Endodermal cell (in vitro differentiated cells): ENCODE data around the gene TIMM44. TPM values are rescaled to one million over a fixed set of nuclear protein-coding genes. Genes with fewer than 3 reads are reported as not detected.

Source experiments
- DNase-seq: peaks from one replicate; pipeline ENCODE4 v3.0.0-alpha.2; 2017
- H3K27ac ChIP-seq: 2 replicates; pipeline ENCODE4 v1.5.1; 2013; ENCODE audit warnings: mild to moderate bottlenecking, low read depth, low read length, moderate library complexity
- H3K27me3 ChIP-seq: 2 replicates; pipeline ENCODE4 v1.6.1; 2013; ENCODE audit warnings: mild to moderate bottlenecking, low read length, moderate library complexity; ENCODE audit not compliant: insufficient read depth, control insufficient read depth, poor library complexity, severe bottlenecking
- H3K36me3 ChIP-seq: 2 replicates; pipeline ENCODE4 v1.7.0; 2013; ENCODE audit warnings: mild to moderate bottlenecking, low read length, moderate library complexity; ENCODE audit not compliant: control insufficient read depth, insufficient read depth
- H3K4me1 ChIP-seq: one replicate; pipeline ENCODE4 v1.7.0; 2013; ENCODE audit warnings: low read length; ENCODE audit not compliant: control insufficient read depth, insufficient read depth
- H3K4me3 ChIP-seq: 2 replicates; pipeline ENCODE4 v1.5.1; 2013; ENCODE audit warnings: mild to moderate bottlenecking, low read length, moderate library complexity
- H3K9ac ChIP-seq: 2 replicates; pipeline ENCODE4 v1.6.1; 2013; ENCODE audit warnings: mild to moderate bottlenecking, low read length, moderate library complexity; ENCODE audit not compliant: poor library complexity, severe bottlenecking; ENCODE audit errors: extremely low read depth
- H3K9me3 ChIP-seq: 2 replicates; pipeline ENCODE4 v1.6.1; 2013; ENCODE audit warnings: mild to moderate bottlenecking, low read length, moderate library complexity; ENCODE audit not compliant: control insufficient read depth
- H3K27ac Mint-ChIP-seq: 2 replicates; pipeline ENCODE4 v1.8.0; 2020; ENCODE audit warnings: mixed read lengths
- H3K27me3 Mint-ChIP-seq: 2 replicates; pipeline ENCODE4 v1.8.0; 2021; ENCODE audit warnings: mild to moderate bottlenecking, mixed read lengths; ENCODE audit not compliant: insufficient read depth
- H3K36me3 Mint-ChIP-seq: 2 replicates; pipeline ENCODE4 v1.8.0; 2020; ENCODE audit warnings: low read depth, mixed read lengths
- H3K4me1 Mint-ChIP-seq: 2 replicates; pipeline ENCODE4 v1.8.0; 2020; ENCODE audit warnings: mixed read lengths
- H3K4me3 Mint-ChIP-seq: 2 replicates; pipeline ENCODE4 v1.8.0; 2020; ENCODE audit warnings: mild to moderate bottlenecking, moderate library complexity, mixed read lengths
- H3K9me3 Mint-ChIP-seq: 2 replicates; pipeline ENCODE4 v1.8.0; 2020; ENCODE audit warnings: mild to moderate bottlenecking, mixed read lengths
- WGBS, 2 experiments: methylation state at CpG; one replicate each; pipeline versions ENCODE4 v1.1.5 to v1.1.7; 2013; ENCODE audit warnings: missing lambda C conversion rate in 2 of 2, mixed read lengths in 1 of 2; ENCODE audit not compliant: insufficient coverage in 1 of 2, insufficient read length in 1 of 2; 5-methylcytosine and 5-hydroxymethylcytosine counted together
- total RNA-seq, 2 donors: library from RNA; stranded (reverse); fragmentation: NEBNext Ultra II Directional in 1 of 2; extraction: Animal tissue kit (Norgen Biotek cat#: 25700) in 1 of 2; gene quantifications; 2 replicates in 1 of 2; 3 replicates in 1 of 2; pipeline ENCODE4 v1.2.1, GENCODE V29; 2021
- TF ChIP-seq, protein P1 (sequence below): fragments of 200-600 bp; sonication (generic); conservative IDR thresholded peaks from 2 replicates; pipeline ENCODE4 v1.5.0; 2021; ENCODE audit warnings: antibody characterized with exemption, mild to moderate bottlenecking

Gene TIMM44
- total RNA-seq, 2 donors from 2014 or later: 78.1 to 80.0 TPM

DNA sequence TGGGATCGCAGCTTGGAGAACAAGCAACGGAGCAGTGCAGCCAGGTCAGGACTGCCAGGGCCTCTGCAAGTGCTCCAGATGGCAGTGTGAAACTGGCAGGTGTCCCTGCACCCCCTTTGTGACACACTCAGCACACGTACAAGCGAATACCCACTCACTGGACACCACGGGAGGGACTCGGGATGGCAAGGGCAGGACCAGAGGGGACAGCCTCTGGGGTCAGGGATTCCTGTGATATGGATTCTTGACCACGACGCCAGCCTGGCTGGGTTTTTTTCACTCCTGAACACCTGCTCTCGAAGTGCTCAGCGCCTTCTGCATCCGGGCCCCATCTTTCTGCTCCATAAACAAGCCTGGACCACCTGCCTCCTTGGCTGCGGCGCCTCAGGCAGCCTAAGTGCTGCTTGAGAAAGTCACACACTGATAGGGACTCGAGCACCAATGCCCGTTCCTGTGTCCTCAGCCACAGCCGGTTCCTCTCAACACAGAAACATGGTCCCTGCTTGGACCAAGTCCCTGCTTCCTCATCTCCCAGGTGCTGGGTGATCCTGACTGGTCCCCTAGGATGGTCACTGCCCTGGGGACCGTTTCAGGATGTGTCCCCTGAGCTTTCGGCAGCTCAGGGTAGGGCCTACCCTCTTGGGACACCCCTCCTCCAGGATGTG, 40.0 kb upstream of the TIMM44 start:
- H3K36me3 ChIP-seq: peaks cover 93% of the 10 kb centered on the region
- peaks cover 77% of the 10 kb centered on the region for H3K36me3 Mint-ChIP-seq
- DNase-seq: no peak
- H3K4me1 ChIP-seq: no peaks in the 10 kb centered on the region
- H3K4me3 ChIP-seq: no peak overlapping the region
- H3K27me3 Mint-ChIP-seq: no peaks in the 10 kb centered on the region
- WGBS, 2 experiments: 96 to 98% methylated on average over 17 to 18 of the region's 18 CpGs
- no peak overlapping the region for H3K4me3 Mint-ChIP-seq
- H3K27ac Mint-ChIP-seq: no peak overlapping the region
- H3K9ac ChIP-seq: no peak overlapping the region
- no peaks in the 10 kb centered on the region for H3K9me3 ChIP-seq
- H3K4me1 Mint-ChIP-seq: peaks cover 2% of the 10 kb centered on the region
- H3K27me3 ChIP-seq: no peaks in the 10 kb centered on the region
- no peak overlapping the region for H3K27ac ChIP-seq
- TF ChIP-seq, protein P1, sequence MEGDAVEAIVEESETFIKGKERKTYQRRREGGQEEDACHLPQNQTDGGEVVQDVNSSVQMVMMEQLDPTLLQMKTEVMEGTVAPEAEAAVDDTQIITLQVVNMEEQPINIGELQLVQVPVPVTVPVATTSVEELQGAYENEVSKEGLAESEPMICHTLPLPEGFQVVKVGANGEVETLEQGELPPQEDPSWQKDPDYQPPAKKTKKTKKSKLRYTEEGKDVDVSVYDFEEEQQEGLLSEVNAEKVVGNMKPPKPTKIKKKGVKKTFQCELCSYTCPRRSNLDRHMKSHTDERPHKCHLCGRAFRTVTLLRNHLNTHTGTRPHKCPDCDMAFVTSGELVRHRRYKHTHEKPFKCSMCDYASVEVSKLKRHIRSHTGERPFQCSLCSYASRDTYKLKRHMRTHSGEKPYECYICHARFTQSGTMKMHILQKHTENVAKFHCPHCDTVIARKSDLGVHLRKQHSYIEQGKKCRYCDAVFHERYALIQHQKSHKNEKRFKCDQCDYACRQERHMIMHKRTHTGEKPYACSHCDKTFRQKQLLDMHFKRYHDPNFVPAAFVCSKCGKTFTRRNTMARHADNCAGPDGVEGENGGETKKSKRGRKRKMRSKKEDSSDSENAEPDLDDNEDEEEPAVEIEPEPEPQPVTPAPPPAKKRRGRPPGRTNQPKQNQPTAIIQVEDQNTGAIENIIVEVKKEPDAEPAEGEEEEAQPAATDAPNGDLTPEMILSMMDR: no peak
- H3K9me3 Mint-ChIP-seq: no peaks in the 10 kb centered on the region

DNA sequence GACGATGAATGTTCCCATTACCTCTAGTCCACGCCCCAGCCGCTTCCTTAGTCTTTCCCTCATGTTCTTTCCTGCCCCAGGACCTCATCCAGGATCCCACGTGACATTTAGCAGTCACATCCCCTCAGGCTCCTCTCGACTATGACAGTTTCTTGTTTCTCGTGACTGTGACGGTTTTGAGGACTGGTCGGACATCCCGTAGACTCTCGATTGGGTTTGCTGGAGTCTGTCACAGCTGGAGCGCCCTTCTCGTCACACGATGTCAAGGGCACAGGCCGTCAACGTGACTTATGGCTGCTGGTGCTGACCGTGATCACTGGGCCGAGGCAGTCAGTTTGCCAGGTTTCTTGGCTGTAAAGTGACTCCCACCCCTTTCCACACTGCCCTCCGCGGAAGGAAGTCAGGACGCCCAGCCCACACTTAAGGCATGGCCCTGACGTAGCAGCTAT, 39.2 kb upstream of the TIMM44 start:
- no peak for DNase-seq
- Histone ChIP-seq H3K27ac (no peak overlapping the region), H3K27me3 (no peaks in the 10 kb centered on the region), H3K4me3 (no peak overlapping the region), H3K9me3 (no peaks in the 10 kb centered on the region), H3K36me3 (peaks cover 93% of the 10 kb centered on the region), H3K9ac (no peak overlapping the region), H3K4me1 (no peaks in the 10 kb centered on the region)
- Mint-ChIP-seq H3K36me3 (peaks cover 75% of the 10 kb centered on the region), H3K4me3 (no peak overlapping the region), H3K4me1 (no peaks in the 10 kb centered on the region), H3K27me3 (no peaks in the 10 kb centered on the region), H3K27ac (no peak overlapping the region), H3K9me3 (no peaks in the 10 kb centered on the region)
- WGBS, 2 experiments: 94 to 95% methylated on average over 16 to 21 of the region's 21 CpGs
- TF ChIP-seq, protein P1: no peak

DNA sequence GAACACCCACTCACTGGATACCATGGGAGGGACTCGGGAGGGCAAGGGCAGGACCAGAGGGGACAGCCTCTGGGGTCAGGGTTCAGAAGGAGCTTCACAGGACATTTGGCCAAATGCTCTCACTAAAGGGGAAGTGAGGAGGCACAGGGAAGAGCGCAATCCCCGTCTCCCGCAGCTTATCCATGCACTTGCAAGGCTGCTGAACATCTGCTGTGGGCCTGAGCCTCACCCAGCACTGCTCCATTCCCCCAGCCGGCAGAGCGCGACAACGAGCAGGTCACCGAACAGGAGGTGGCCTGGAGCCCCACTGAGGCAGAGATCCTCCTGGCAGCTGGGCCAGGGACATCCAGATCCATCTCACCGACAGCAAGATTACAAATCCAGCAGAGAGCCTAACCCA, 38.6 kb upstream of the TIMM44 start:
- WGBS, 2 experiments: 93 to 96% methylated on average over 9 to 10 of the region's 10 CpGs
- TF ChIP-seq, protein P1: no peak
- no peak overlapping the region for H3K27ac ChIP-seq

More for the DNA sequence above, 38.6 kb upstream of the TIMM44 start:
- Histone ChIP-seq H3K4me1 (no peaks in the 10 kb centered on the region), H3K27me3 (no peaks in the 10 kb centered on the region), H3K4me3 (no peak overlapping the region), H3K9me3 (no peaks in the 10 kb centered on the region), H3K9ac (no peak overlapping the region), H3K36me3 (peaks cover 93% of the 10 kb centered on the region)
- DNase-seq: no peak
- no peak overlapping the region for H3K4me3 Mint-ChIP-seq
- H3K27me3 Mint-ChIP-seq: no peaks in the 10 kb centered on the region
- H3K36me3 Mint-ChIP-seq: peaks cover 75% of the 10 kb centered on the region
- peak overlapping the region; percentile 64 for H3K27ac Mint-ChIP-seq
- H3K4me1 Mint-ChIP-seq: no peaks in the 10 kb centered on the region
- no peaks in the 10 kb centered on the region for H3K9me3 Mint-ChIP-seq
